ENCODE results near the gene ZBTB33.

Gene ZBTB33

DNA sequence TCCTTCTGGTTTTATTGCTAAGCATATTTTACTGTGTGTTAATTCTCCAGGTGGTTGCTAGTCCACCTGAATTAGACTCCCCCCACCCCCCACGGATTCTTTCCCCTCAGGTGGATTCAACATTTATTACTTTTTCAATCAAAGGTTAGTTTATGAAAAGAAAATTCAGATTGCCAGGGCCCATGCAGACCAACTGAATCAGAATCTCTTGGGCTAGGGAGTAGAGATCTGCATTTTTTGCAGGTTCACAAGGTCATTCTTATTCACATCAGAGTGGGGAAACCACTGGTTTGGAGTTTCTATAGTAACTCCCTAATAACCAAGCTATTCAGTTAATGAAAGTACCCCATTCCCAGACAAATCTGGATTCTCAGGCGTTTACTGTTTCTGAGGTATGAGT is 50.9 kb downstream of the ZBTB33 start:
- no peak for DNase-seq
- intact Hi-C loops (cut with DNase I), result no loop called here

DNA sequence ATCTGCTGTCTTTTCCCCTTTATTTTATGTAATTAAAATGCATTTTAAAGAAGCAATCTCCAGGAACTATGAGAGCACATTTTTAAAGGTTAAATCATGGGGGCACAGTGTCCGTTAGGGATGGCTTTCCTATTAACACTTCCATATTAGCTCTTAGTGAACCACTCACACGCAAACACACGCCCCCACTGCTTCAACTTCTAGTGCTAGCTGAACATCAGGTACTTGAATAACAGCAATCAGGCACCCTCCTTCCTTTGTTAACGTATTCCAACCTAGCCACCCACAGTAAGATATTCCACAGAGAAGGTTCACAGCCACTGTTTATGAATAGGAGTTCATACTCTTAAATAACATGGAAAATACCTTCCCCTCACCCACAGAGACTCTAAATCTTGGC is 51.3 kb downstream of the ZBTB33 start:
- intact Hi-C loops (cut with DNase I), result no loop called here
- DNase-seq, result peak in 27 of 42 donors; percentile 7 to 83 (median 44)

DNA sequence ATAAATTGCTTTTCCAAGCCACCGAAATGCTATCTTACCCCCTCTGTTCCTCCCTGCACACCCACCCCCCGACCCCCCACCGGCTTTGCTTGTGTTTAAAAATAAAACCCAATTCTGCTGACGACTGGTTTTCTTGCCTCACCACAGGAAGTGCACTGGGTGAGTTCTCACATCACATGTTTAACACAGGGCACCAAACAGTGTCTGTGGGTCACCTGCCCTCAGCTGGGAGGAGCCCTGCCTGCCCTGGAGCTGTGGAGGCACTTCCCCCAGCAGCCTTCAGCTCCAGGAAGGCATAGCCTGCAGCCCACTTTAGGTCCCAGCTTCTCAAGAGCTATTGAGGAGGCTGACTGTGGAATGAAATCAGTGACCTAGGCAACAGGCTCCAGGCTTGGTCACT is 51.8 kb downstream of the ZBTB33 start:
- intact Hi-C loops (cut with DNase I), result no loop called here
- DNase-seq, result peak in 8 of 42 donors; percentile 14 to 44 (median 26)

DNA sequence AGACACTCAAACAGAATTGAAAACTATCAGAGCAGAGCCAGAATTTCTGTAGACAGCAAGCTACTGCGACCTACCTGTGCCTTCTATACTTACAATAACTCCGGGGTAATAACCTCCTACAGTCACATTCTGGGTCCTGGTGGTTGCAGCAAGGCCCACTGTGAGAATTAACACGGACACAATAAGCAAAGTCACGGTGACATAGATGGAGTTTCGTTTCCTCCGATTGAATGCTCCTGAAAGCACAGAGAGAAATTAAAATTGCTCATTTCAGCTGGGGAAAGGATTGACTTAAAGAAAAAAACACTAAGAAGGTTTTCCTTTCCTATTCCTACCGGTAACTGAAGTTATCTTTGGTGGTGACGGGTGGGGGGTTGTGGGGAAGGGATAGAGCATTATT is 53.6 kb downstream of the ZBTB33 start:
- intact Hi-C loops (cut with DNase I), result no loop called here
- DNase-seq, result no peak

DNA sequence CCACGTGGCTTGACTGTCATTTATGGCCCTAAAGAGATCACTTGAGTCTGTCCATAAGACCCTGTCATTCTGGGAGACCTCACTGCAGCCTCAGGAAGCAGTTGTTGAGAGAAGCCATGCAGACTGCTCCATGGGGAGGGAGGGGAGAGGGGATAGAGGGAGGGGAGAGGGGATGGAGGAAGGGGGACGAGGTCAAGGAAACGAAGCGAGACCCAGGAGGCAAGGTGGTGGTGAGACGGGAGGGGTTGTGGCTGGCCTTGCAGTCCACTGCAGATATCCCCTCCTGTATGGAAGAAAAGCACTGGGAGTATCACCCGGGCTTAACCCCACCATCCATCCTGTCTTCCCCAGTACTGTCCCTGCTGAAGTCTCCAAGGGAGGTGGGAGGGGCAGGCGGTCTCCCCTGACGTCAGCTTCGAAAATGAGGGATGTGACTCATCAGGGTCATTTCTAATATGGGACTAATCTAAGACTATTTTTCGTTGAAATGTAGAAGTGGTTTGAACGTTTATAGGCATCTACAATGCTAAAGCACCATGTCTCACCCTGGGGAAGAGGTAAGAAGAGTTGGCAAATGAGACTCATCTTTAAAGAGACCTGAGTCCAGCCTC is 55.0 kb downstream of the ZBTB33 start:
- no peak for DNase-seq
- intact Hi-C loops (cut with DNase I), result loop anchor here (5.0 kb wide), 1 partner anchor 53 kb away; the partner anchor contains the start of gene ZBTB33

DNA sequence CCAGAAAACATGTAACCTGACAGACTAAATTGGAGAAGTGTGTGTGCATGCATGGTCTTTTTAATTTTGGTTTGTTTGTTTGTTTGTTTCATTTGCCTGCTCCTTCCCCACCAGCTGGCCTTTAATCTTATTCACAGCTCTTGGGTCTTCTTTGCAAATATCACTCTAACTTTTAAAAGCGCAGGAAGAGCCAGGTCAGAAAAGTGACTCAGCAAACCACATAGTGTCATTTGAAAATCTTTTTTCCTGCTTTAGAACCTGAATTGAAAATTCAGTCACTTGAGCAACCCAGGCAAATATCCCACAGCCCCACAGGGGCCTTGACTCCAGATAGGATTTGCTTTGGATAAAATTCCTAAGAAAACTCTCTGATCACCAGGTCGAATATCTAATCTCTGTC is 56.0 kb downstream of the ZBTB33 start:
- intact Hi-C loops (cut with DNase I), result loop anchor here (5.0 kb wide), 1 partner anchor 54 kb away; the partner anchor contains the start of gene ZBTB33
- DNase-seq, result no peak
